Transverse colon (tissue), 4 donors: Measurements from ENCODE around the gene SLIT3. TPM values are rescaled to one million over a fixed set of nuclear protein-coding genes. Genes with fewer than 3 reads are reported as not detected.

Experiments
- DNase-seq: peaks from one replicate; pipeline ENCODE4 v3.0.0-alpha.2; 2019
- H3K27ac ChIP-seq, 4 donors: fragments of 200-600 bp; sonication (generic); 2 replicates each; pipeline ENCODE4 v1.5.1; 2016 to 2018; ENCODE audit warnings: inconsistent platforms in 4 of 4
- H3K27me3 ChIP-seq: fragments of 200-600 bp; sonication (generic); 2 replicates; pipeline ENCODE4 v1.5.1; 2017; ENCODE audit warnings: inconsistent platforms
- H3K36me3 ChIP-seq, 4 donors: fragments of 200-600 bp; sonication (generic); 2 replicates each; pipeline ENCODE4 v1.5.1; 2017 to 2019; ENCODE audit warnings: inconsistent platforms in 4 of 4
- H3K4me1 ChIP-seq, 4 donors: fragments of 200-600 bp; sonication (generic); 2 replicates each; pipeline ENCODE4 v1.5.1; 2017 to 2020; ENCODE audit warnings: inconsistent platforms in 4 of 4
- H3K4me3 ChIP-seq, 4 donors: fragments of 200-600 bp; sonication (generic); 1 replicate in 1 of 4; 2 replicates in 3 of 4; pipeline versions ENCODE4 v1.5.1 to v1.6.1; 2017 to 2019; ENCODE audit warnings: inconsistent platforms in 4 of 4
- H3K9me3 ChIP-seq, 2 donors: fragments of 200-600 bp; sonication (generic); 2 replicates each; pipeline ENCODE4 v1.5.1; 2017 to 2019; ENCODE audit warnings: inconsistent platforms in 2 of 2
- CTCF ChIP-seq, 5 experiments: fragments of 200-600 bp in 3 of 5; fragments of 450-650 bp in 2 of 5; sonication (generic) in 3 of 5; IDR thresholded peaks; 1 replicate in 2 of 5; 2 replicates in 3 of 5; pipeline ENCODE4 v1.5.1; 2016 to 2017; ENCODE audit warnings: antibody characterized with exemption in 5 of 5, inconsistent platforms in 3 of 5, mild to moderate bottlenecking in 2 of 5, moderate library complexity in 1 of 5
- EP300 ChIP-seq: sonication (generic); formaldehyde crosslinking; IDR thresholded peaks from one replicate; pipeline ENCODE4 v1.6.1; 2017; ENCODE audit warnings: antibody characterized with exemption, low read depth
- POLR2A ChIP-seq: fragments of 450-650 bp; IDR thresholded peaks from one replicate; pipeline ENCODE4 v1.6.1; 2016; ENCODE audit warnings: antibody characterized with exemption, mild to moderate bottlenecking, moderate library complexity
- POLR2AphosphoS5 ChIP-seq, 3 donors: sonication (generic); formaldehyde crosslinking; IDR thresholded peaks; one replicate each; pipeline ENCODE4 v1.6.1; 2016; ENCODE audit warnings: antibody characterized with exemption in 3 of 3
- WGBS, 2 donors: methylation state at CpG; one replicate each; pipeline ENCODE4 v1.1.5; 2018; ENCODE audit warnings: low coverage in 1 of 2; 5-methylcytosine and 5-hydroxymethylcytosine counted together
- in situ Hi-C, 4 donors: fragments of 200-750 bp; cut with MboI; loops; one replicate each; pipeline versions ENCODE4 v1.15.0 to v1.15.1; 2017; ENCODE audit warnings: low sequenced_read_pairs in 3 of 4, low pct_ligation_motif_present in 1 of 4, low pct_unique_long_range_greater_than_20kb in 1 of 4
- intact Hi-C: fragments of 100-400 bp; cut with DNase I; formaldehyde crosslinking; loops from one replicate; pipeline ENCODE4 v1.15.1; 2023; ENCODE audit warnings: low total_unique reads
- total RNA-seq, 4 donors: library from RNA; depleted of rRNA; stranded (reverse); fragments of >200 nt; gene quantifications; one replicate each; pipeline ENCODE4 v1.1.0, GENCODE V29; 2016

The SLIT3 gene
- total RNA-seq, 4 donors from 2014 or later = 6.7 to 60.5 (median 9.6) TPM

GRCh38 chr5:169258372-169259000 lies 42.5 kb downstream of the SLIT3 start:
- H3K27ac ChIP-seq = no peak overlapping the region
- 38 to 41% methylated on average over 1 of the region's 1 CpG for WGBS, 2 donors
- H3K36me3 ChIP-seq = no peaks in the 10 kb centered on the region
- TF ChIP-seq CTCF (IDR thresholded peaks at IDR 0.05) (no peak), EP300 (no peak), POLR2A (no peak), POLR2AphosphoS5 (IDR thresholded peaks at IDR 0.05) (no peak)
- H3K4me3 ChIP-seq = no peak overlapping the region
- peaks cover 0 to 6% (median 0%) of the 10 kb centered on the region in 4 donors for H3K4me1 ChIP-seq
- intact Hi-C loops (no loop called here), in situ Hi-C loops (no loop called here)
- H3K9me3 ChIP-seq = no peaks in the 10 kb centered on the region
- no peaks in the 10 kb centered on the region for H3K27me3 ChIP-seq
- no peak for DNase-seq

- intact Hi-C loops (no loop called here), in situ Hi-C loops (no loop called here)
- TF ChIP-seq CTCF (IDR thresholded peaks at IDR 0.05) (no peak), EP300 (no peak), POLR2AphosphoS5 (IDR thresholded peaks at IDR 0.05) (no peak), POLR2A (no peak)
- Histone ChIP-seq H3K36me3 (no peaks in the 10 kb centered on the region), H3K4me3 (no peak overlapping the region), H3K27me3 (no peaks in the 10 kb centered on the region), H3K4me1 (peaks cover 0 to 4% (median 0%) of the 10 kb centered on the region in 4 donors), H3K9me3 (no peaks in the 10 kb centered on the region), H3K27ac (no peak overlapping the region)
- 81 to 87% methylated on average over 3 to 5 of the region's 5 CpGs for WGBS, 2 donors
- no peak for DNase-seq
These were observed 44.7 kb downstream of the SLIT3 start for GRCh38 chr5:169256191-169256590.

- H3K4me3 ChIP-seq = no peak overlapping the region
- WGBS, 2 donors = 76 to 83% methylated on average over 1 to 3 of the region's 3 CpGs
- H3K36me3 ChIP-seq = no peaks in the 10 kb centered on the region
- H3K4me1 ChIP-seq = no peaks in the 10 kb centered on the region
- no peak for DNase-seq
- no peaks in the 10 kb centered on the region for H3K27me3 ChIP-seq
- TF ChIP-seq POLR2AphosphoS5 (IDR thresholded peaks at IDR 0.05) = no peak
- TF ChIP-seq CTCF (IDR thresholded peaks at IDR 0.05) = no peak
- no peak for TF ChIP-seq EP300
- TF ChIP-seq POLR2A = no peak
- H3K27ac ChIP-seq = no peak overlapping the region
- in situ Hi-C loops (no loop called here), intact Hi-C loops (no loop called here)
- no peaks in the 10 kb centered on the region for H3K9me3 ChIP-seq
These were observed 47.9 kb downstream of the SLIT3 start for GRCh38 chr5:169253071-169253470.

- TF ChIP-seq EP300 = no peak
- 87 to 89% methylated on average over 3 to 8 of the region's 8 CpGs for WGBS, 2 donors
- Histone ChIP-seq H3K27ac (no peak overlapping the region), H3K4me3 (no peak overlapping the region), H3K4me1 (no peaks in the 10 kb centered on the region), H3K36me3 (no peaks in the 10 kb centered on the region), H3K27me3 (no peaks in the 10 kb centered on the region), H3K9me3 (no peaks in the 10 kb centered on the region)
- no peak for DNase-seq
- in situ Hi-C loops = no loop called here
- intact Hi-C loops = no loop called here
These were observed 49.4 kb downstream of the SLIT3 start for GRCh38 chr5:169251333-169252084.
